Measurements from ENCODE around the gene R3HDM2. TPM values are rescaled to one million over a fixed set of nuclear protein-coding genes. Genes with fewer than 3 reads are reported as not detected.

R3HDM2 gene
- total and polyA plus RNA-seq, 2 donors (not counting 1 experiment from before 2014, with no cell fraction given) = 104 to 129 TPM

DNA sequence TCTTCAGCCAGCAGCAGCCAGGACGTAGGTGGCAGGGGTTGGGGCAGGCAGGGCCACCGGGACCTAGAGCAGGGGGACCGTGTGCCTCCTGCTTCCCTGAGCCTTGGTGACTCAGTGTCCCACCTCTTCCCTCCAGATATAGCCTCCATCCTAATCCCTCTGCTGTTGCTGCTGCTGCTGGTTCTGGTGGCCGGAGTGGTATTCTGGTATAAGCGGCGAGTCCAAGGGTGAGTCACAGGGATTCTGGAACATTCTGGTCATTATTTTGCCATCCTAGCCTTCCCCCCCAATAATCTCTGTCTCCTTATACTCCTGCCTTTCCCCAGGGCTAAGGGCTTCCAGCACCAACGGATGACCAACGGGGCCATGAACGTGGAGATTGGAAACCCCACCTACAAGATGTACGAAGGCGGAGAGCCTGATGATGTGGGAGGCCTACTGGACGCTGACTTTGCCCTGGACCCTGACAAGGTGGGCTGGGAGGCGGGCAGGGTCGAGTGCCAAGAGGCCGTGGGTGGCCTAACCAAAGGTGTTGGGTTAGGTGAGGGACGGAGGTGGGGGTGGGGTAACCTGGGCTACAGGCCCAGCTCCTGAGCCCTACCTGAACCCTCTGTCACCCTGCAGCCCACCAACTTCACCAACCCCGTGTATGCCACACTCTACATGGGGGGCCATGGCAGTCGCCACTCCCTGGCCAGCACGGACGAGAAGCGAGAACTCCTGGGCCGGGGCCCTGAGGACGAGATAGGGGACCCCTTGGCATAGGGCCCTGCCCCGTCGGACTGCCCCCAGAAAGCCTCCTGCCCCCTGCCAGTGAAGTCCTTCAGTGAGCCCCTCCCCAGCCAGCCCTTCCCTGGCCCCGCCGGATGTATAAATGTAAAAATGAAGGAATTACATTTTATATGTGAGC lies 218.8 kb downstream of the R3HDM2 start:
- no peak for ATAC-seq (ENCODE audit: low read depth)
- TF ChIP-seq EZH2 (IDR thresholded peaks at IDR 0.05; ENCODE audit: borderline replicate concordance, insufficient read depth, low read depth, low read length, poor library complexity, severe bottlenecking) = no peak
- TF ChIP-seq, protein P1, sequence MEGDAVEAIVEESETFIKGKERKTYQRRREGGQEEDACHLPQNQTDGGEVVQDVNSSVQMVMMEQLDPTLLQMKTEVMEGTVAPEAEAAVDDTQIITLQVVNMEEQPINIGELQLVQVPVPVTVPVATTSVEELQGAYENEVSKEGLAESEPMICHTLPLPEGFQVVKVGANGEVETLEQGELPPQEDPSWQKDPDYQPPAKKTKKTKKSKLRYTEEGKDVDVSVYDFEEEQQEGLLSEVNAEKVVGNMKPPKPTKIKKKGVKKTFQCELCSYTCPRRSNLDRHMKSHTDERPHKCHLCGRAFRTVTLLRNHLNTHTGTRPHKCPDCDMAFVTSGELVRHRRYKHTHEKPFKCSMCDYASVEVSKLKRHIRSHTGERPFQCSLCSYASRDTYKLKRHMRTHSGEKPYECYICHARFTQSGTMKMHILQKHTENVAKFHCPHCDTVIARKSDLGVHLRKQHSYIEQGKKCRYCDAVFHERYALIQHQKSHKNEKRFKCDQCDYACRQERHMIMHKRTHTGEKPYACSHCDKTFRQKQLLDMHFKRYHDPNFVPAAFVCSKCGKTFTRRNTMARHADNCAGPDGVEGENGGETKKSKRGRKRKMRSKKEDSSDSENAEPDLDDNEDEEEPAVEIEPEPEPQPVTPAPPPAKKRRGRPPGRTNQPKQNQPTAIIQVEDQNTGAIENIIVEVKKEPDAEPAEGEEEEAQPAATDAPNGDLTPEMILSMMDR (IDR thresholded peaks at IDR 0.05) = no peak
- no peaks in the 10 kb centered on the region for H3K9me3 Mint-ChIP-seq (ENCODE audit: insufficient read depth)
- peaks cover 0 to 40% (median 11%) of the 10 kb centered on the region in 4 experiments for H3K27me3 ChIP-seq (replicated peaks in 1 of 4; ENCODE audit: control extremely low read depth in 1 of 4, control insufficient read depth in 3 of 4, insufficient read depth in 4 of 4, low read length in 3 of 4)
- peaks cover 14% of the 10 kb centered on the region for H3K27me3 Mint-ChIP-seq
- no peak overlapping the region for H3K27ac ChIP-seq (ENCODE audit: low read length in 2 of 2)
- CTCF ChIA-PET = interaction anchor here (8.8 kb wide), 1 partner anchor 25 kb away, joined by 838 read pairs; the partner anchor contains the start of genes SHMT2 and STAC3
- no peak overlapping the region for H2AFZ ChIP-seq (ENCODE audit: insufficient read depth, low read depth, low read length, poor library complexity, severe bottlenecking)
- no peak overlapping the region for H3K4me3 Mint-ChIP-seq
- H3K4me3 ChIP-seq (ENCODE audit: control extremely low read depth in 1 of 5, extremely low read depth in 1 of 5, insufficient read depth in 1 of 5, low read depth in 2 of 5, low read length in 4 of 5) = no peak overlapping the region
- H3K27ac Mint-ChIP-seq = no peak overlapping the region
- no peaks in the 10 kb centered on the region for H4K20me1 ChIP-seq (ENCODE audit: control insufficient read depth, insufficient read depth, low read length, poor library complexity, severe bottlenecking)
- no peak overlapping the region for H3K4me2 ChIP-seq (replicated peaks; ENCODE audit: low read depth, low read length, poor library complexity, severe bottlenecking)
- no peak overlapping the region for H3K9ac ChIP-seq (ENCODE audit: low read length)
- peaks cover 32% of the 10 kb centered on the region for H3K4me1 Mint-ChIP-seq
- H3K9me3 ChIP-seq (ENCODE audit: control extremely low read depth in 1 of 3, control insufficient read depth in 2 of 3, insufficient read depth in 1 of 3, low read length in 2 of 3) = peaks cover 0 to 2% (median 0%) of the 10 kb centered on the region in 3 donors
- POLR2A ChIA-PET = interaction anchor here (5.6 kb wide), 1 partner anchor 28 kb away, joined by 110 read pairs; a partner anchor contains a TSS
- intact Hi-C loops (cut with micrococcal nuclease) = no loop called here
- peaks cover 31 to 37% of the 10 kb centered on the region in 2 donors for H3K4me1 ChIP-seq (ENCODE audit: control insufficient read depth in 2 of 2, insufficient read depth in 2 of 2, low read length in 2 of 2)
- no peaks in the 10 kb centered on the region for H3K79me2 ChIP-seq (ENCODE audit: control insufficient read depth, insufficient read depth, low read length)
- no peaks in the 10 kb centered on the region for H3K36me3 ChIP-seq (replicated peaks in 1 of 2; ENCODE audit: control extremely low read depth in 1 of 2, control insufficient read depth in 1 of 2, extremely low read depth in 1 of 2, insufficient read depth in 2 of 2, low read length in 1 of 2)
- peak; percentile 22 for DNase-seq
- WGBS (ENCODE audit: insufficient coverage) = 93% methylated on average over 17 of the region's 27 CpGs

All from B cell (primary cell).